Neural progenitor cell (in vitro differentiated cells): ENCODE data around the gene CEMIP2. TPM values are rescaled to one million over a fixed set of nuclear protein-coding genes. Genes with fewer than 3 reads are reported as not detected.

Experiments
- DNase-seq: peaks from one replicate; pipeline ENCODE4 v3.0.0-alpha.2; 2016; ENCODE audit warnings: low spot score
- H2AFZ ChIP-seq: fragments of 200-600 bp; sonication (generic); replicated peaks from 2 replicates; pipeline ENCODE4 v1.6.1; 2016; ENCODE audit warnings: antibody characterized with exemption
- H3F3A ChIP-seq: fragments of 200-600 bp; sonication (generic); 2 replicates; pipeline ENCODE4 v1.6.1; 2016; ENCODE audit warnings: antibody characterized with exemption, low read depth
- H3K27ac ChIP-seq: fragments of 200-600 bp; sonication (generic); 2 replicates; pipeline ENCODE4 v1.5.1; 2016; ENCODE audit warnings: mild to moderate bottlenecking
- H3K27me3 ChIP-seq: fragments of 200-600 bp; sonication (generic); 2 replicates; pipeline ENCODE4 v1.6.1; 2016; ENCODE audit warnings: mild to moderate bottlenecking, moderate library complexity
- H3K36me3 ChIP-seq: fragments of 200-600 bp; sonication (generic); 2 replicates; pipeline ENCODE4 v1.5.1; 2016
- H3K4me1 ChIP-seq: fragments of 200-600 bp; sonication (generic); 2 replicates; pipeline ENCODE4 v1.6.1; 2016; ENCODE audit warnings: mixed run types
- H3K4me2 ChIP-seq: fragments of 200-600 bp; sonication (generic); 2 replicates; pipeline ENCODE4 v1.6.1; 2016
- H3K4me3 ChIP-seq: fragments of 200-600 bp; sonication (generic); 2 replicates; pipeline ENCODE4 v1.5.1; 2016
- H3K79me2 ChIP-seq: fragments of 200-600 bp; sonication (generic); 2 replicates; pipeline ENCODE4 v1.6.1; 2016; ENCODE audit warnings: low read depth
- H3K9ac ChIP-seq: fragments of 200-600 bp; sonication (generic); 2 replicates; pipeline ENCODE4 v1.6.1; 2016
- H3K9me3 ChIP-seq: fragments of 200-600 bp; sonication (generic); 2 replicates; pipeline ENCODE4 v1.5.1; 2016; ENCODE audit warnings: low read depth
- H4K20me1 ChIP-seq: fragments of 200-600 bp; sonication (generic); 2 replicates; pipeline ENCODE4 v1.6.1; 2016; ENCODE audit warnings: low read depth
- H3K27ac Mint-ChIP-seq: 3 replicates; pipeline ENCODE4 v1.8.0; 2021; ENCODE audit warnings: mixed read lengths
- H3K27me3 Mint-ChIP-seq: 2 replicates; pipeline ENCODE4 v1.8.0; 2022; ENCODE audit warnings: low read depth, mild to moderate bottlenecking, inconsistent platforms, moderate library complexity, mixed read lengths; ENCODE audit not compliant: insufficient read depth
- H3K36me3 Mint-ChIP-seq: 3 replicates; pipeline ENCODE4 v1.8.0; 2021; ENCODE audit warnings: mixed read lengths
- H3K4me1 Mint-ChIP-seq: 3 replicates; pipeline ENCODE4 v1.8.0; 2021; ENCODE audit warnings: mixed read lengths
- H3K4me3 Mint-ChIP-seq: 3 replicates; pipeline ENCODE4 v1.8.0; 2021; ENCODE audit warnings: mild to moderate bottlenecking, moderate library complexity, mixed read lengths
- H3K9me3 Mint-ChIP-seq: 3 replicates; pipeline ENCODE4 v1.8.0; 2020; ENCODE audit warnings: mixed read lengths
- EZH2 ChIP-seq: fragments of 200-600 bp; sonication (generic); IDR thresholded peaks from 2 replicates; pipeline ENCODE4 v1.6.1; 2017; ENCODE audit warnings: antibody characterized with exemption, mild to moderate bottlenecking, moderate library complexity
- EZH2phosphoT487 ChIP-seq: fragments of 200-600 bp; sonication (generic); IDR thresholded peaks from 2 replicates; pipeline ENCODE4 v1.6.1; 2017; ENCODE audit warnings: antibody characterized with exemption
- total RNA-seq: library from RNA; depleted of rRNA; stranded (reverse); fragments of >200 nt; gene quantifications from 2 replicates; pipeline ENCODE4 v1.2.3, GENCODE V29; 2015; ENCODE audit warnings: low replicate concordance
- TF ChIP-seq, protein P1 (sequence below): fragments of 200-600 bp; sonication (generic); IDR thresholded peaks from 2 replicates; pipeline ENCODE4 v1.5.1; 2017; ENCODE audit warnings: antibody characterized with exemption, mild to moderate bottlenecking

CEMIP2 gene
- total RNA-seq, 1 donor from 2014 or later, result 218 TPM

DNA sequence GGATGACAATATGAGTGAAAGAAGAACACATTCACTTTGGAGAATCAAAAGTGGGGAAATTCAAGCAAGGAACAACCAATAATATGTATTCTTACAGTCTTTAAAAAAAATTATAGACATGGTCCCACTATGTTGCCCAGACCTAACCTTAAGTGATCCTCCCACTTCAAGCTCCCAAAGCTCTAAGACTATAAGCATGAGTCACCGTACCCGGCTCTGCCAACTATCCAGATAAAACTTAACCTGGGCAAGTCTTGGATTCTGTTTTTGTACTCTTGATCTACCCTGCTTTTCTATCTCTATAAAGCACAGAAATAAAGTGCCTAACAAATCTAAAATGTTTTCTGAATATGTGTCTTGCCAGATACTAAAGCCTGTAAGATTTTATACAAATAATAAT is 30.9 kb downstream of the CEMIP2 start:
- Mint-ChIP-seq H3K4me1 (peaks cover 12% of the 10 kb centered on the region), H3K9me3 (no peaks in the 10 kb centered on the region), H3K36me3 (peaks cover 59% of the 10 kb centered on the region), H3K27ac (no peak overlapping the region), H3K27me3 (peaks cover 4% of the 10 kb centered on the region), H3K4me3 (no peak overlapping the region)
- Histone ChIP-seq H4K20me1 (peaks cover 90% of the 10 kb centered on the region), H3K79me2 (peaks cover 98% of the 10 kb centered on the region), H3K4me2 (no peak overlapping the region), H3K4me1 (peaks cover 6% of the 10 kb centered on the region), H3F3A (peaks cover 5% of the 10 kb centered on the region), H3K27me3 (no peaks in the 10 kb centered on the region), H3K36me3 (peaks cover 31% of the 10 kb centered on the region), H3K9ac (no peak overlapping the region), H3K9me3 (no peaks in the 10 kb centered on the region), H3K27ac (no peak overlapping the region), H3K4me3 (no peak overlapping the region), H2AFZ (no peak overlapping the region)
- no peak for TF ChIP-seq EZH2phosphoT487
- TF ChIP-seq, protein P1, sequence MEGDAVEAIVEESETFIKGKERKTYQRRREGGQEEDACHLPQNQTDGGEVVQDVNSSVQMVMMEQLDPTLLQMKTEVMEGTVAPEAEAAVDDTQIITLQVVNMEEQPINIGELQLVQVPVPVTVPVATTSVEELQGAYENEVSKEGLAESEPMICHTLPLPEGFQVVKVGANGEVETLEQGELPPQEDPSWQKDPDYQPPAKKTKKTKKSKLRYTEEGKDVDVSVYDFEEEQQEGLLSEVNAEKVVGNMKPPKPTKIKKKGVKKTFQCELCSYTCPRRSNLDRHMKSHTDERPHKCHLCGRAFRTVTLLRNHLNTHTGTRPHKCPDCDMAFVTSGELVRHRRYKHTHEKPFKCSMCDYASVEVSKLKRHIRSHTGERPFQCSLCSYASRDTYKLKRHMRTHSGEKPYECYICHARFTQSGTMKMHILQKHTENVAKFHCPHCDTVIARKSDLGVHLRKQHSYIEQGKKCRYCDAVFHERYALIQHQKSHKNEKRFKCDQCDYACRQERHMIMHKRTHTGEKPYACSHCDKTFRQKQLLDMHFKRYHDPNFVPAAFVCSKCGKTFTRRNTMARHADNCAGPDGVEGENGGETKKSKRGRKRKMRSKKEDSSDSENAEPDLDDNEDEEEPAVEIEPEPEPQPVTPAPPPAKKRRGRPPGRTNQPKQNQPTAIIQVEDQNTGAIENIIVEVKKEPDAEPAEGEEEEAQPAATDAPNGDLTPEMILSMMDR, result no peak
- no peak for TF ChIP-seq EZH2
- no peak for DNase-seq

DNA sequence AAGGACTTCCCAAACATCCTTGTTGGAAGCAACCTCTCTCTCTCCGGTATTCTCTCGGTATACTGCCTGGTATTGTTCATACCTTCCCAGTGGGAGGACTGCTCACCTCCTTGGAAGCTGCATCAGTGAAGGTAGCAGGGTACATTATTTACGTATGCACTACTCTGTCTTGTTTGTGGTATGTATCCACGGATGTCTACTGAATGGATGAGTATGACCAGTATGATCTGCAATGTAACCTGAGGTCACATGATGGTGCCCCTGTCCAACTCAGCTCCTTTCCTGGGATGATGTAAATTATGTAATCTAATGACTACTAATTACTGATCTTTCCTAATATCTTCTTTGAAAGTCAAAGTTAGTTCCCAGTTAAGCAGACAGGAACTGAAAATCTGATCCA is 32.1 kb downstream of the CEMIP2 start:
- no peak overlapping the region for H3K4me3 Mint-ChIP-seq
- peaks cover 58% of the 10 kb centered on the region for H3K36me3 Mint-ChIP-seq
- H3K4me1 Mint-ChIP-seq, result peaks cover 15% of the 10 kb centered on the region
- Histone ChIP-seq H4K20me1 (peaks cover 91% of the 10 kb centered on the region), H2AFZ (no peak overlapping the region), H3K36me3 (peaks cover 36% of the 10 kb centered on the region), H3F3A (peaks cover 5% of the 10 kb centered on the region), H3K27me3 (no peaks in the 10 kb centered on the region), H3K4me3 (no peak overlapping the region), H3K9ac (no peak overlapping the region), H3K79me2 (peaks cover 97% of the 10 kb centered on the region), H3K4me1 (peaks cover 6% of the 10 kb centered on the region), H3K9me3 (no peaks in the 10 kb centered on the region), H3K27ac (no peak overlapping the region), H3K4me2 (no peak overlapping the region)
- TF ChIP-seq EZH2, result no peak
- TF ChIP-seq, protein P1, result no peak
- TF ChIP-seq EZH2phosphoT487, result no peak
- DNase-seq, result no peak
- H3K27ac Mint-ChIP-seq, result no peak overlapping the region
- no peaks in the 10 kb centered on the region for H3K9me3 Mint-ChIP-seq
- H3K27me3 Mint-ChIP-seq, result peaks cover 2% of the 10 kb centered on the region

GRCh38 chr9:71734950-71735349 is 33.4 kb downstream of the CEMIP2 start:
- no peaks in the 10 kb centered on the region for H3K9me3 Mint-ChIP-seq
- peaks cover 63% of the 10 kb centered on the region for H3K36me3 Mint-ChIP-seq

More at GRCh38 chr9:71734950-71735349, 33.4 kb downstream of the CEMIP2 start:
- H3K27me3 ChIP-seq, result no peaks in the 10 kb centered on the region
- TF ChIP-seq EZH2, result no peak
- no peak for TF ChIP-seq EZH2phosphoT487
- TF ChIP-seq, protein P1, result no peak
- Mint-ChIP-seq H3K4me3 (no peak overlapping the region), H3K4me1 (peaks cover 15% of the 10 kb centered on the region), H3K27me3 (peaks cover 2% of the 10 kb centered on the region), H3K27ac (no peak overlapping the region)
- H3K27ac ChIP-seq, result no peak overlapping the region
- no peaks in the 10 kb centered on the region for H3K9me3 ChIP-seq
- no peak overlapping the region for H3K4me3 ChIP-seq
- no peak overlapping the region for H3K4me2 ChIP-seq
- H3K79me2 ChIP-seq, result peaks cover 97% of the 10 kb centered on the region
- peaks cover 5% of the 10 kb centered on the region for H3F3A ChIP-seq
- no peak overlapping the region for H3K9ac ChIP-seq
- peaks cover 6% of the 10 kb centered on the region for H3K4me1 ChIP-seq
- H4K20me1 ChIP-seq, result peaks cover 82% of the 10 kb centered on the region
- no peak overlapping the region for H2AFZ ChIP-seq
- DNase-seq, result no peak
- H3K36me3 ChIP-seq, result peaks cover 37% of the 10 kb centered on the region
